Measurements from ENCODE around the gene PA2G4.
A peak's percentile ranks its signal among the peaks of the same experiment; 100 is the strongest.

PA2G4 gene

GRCh38 chr12:56124133-56124532 lies 19.8 kb downstream of the PA2G4 start:
- DNase-seq (ENCODE audit: low read depth in 2 of 2, low spot score in 1 of 2): no peak

GRCh38 chr12:56126732-56127239 lies 22.4 kb downstream of the PA2G4 start:
- no peak for DNase-seq (ENCODE audit: low read depth in 2 of 2, low spot score in 1 of 2)

- DNase-seq (ENCODE audit: low read depth in 2 of 2, low spot score in 1 of 2): no peak
Observed at GRCh38 chr12:56127485-56127887, 23.1 kb downstream of the PA2G4 start.

- DNase-seq (ENCODE audit: low read depth in 2 of 2, low spot score in 1 of 2): peak; percentile 92 to 95
Observed at GRCh38 chr12:56127888-56128669, 23.7 kb downstream of the PA2G4 start, which contains the start of gene ESYT1. Gene ESYT1 (plus strand): TSS chr12:56128267. CDS start chr12:56128320, 53 bp downstream.

- no peak for DNase-seq (ENCODE audit: low read depth in 2 of 2, low spot score in 1 of 2)
Observed at GRCh38 chr12:56128670-56129205, 24.4 kb downstream of the PA2G4 start.

- peak in 1 of 2 donors; percentile 73 for DNase-seq (ENCODE audit: low read depth in 2 of 2, low spot score in 1 of 2)
Observed at GRCh38 chr12:56129206-56129941, 25.0 kb downstream of the PA2G4 start.

- no peak for DNase-seq (ENCODE audit: low read depth in 2 of 2, low spot score in 1 of 2)
Observed at GRCh38 chr12:56129942-56130495, 25.7 kb downstream of the PA2G4 start.

GRCh38 chr12:56130876-56131275 lies 26.5 kb downstream of the PA2G4 start:
- DNase-seq (ENCODE audit: low read depth in 2 of 2, low spot score in 1 of 2): no peak

- no peak for DNase-seq (ENCODE audit: low read depth in 2 of 2, low spot score in 1 of 2)
Observed at GRCh38 chr12:56134897-56135296, 30.5 kb downstream of the PA2G4 start.

GRCh38 chr12:56137853-56138571 lies 33.7 kb downstream of the PA2G4 start:
- no peak for DNase-seq (ENCODE audit: low read depth in 2 of 2, low spot score in 1 of 2)

GRCh38 chr12:56141946-56142784 lies 37.8 kb downstream of the PA2G4 start:
- DNase-seq (ENCODE audit: low read depth in 2 of 2, low spot score in 1 of 2): no peak

- DNase-seq (ENCODE audit: low read depth in 2 of 2, low spot score in 1 of 2): no peak
Observed at GRCh38 chr12:56143217-56143616, 38.9 kb downstream of the PA2G4 start.

GRCh38 chr12:56143870-56144269 lies 39.5 kb downstream of the PA2G4 start:
- no peak for DNase-seq (ENCODE audit: low read depth in 2 of 2, low spot score in 1 of 2)

- DNase-seq (ENCODE audit: low read depth in 2 of 2, low spot score in 1 of 2): no peak
Observed at GRCh38 chr12:56145217-56145616, 40.9 kb downstream of the PA2G4 start.

GRCh38 chr12:56146492-56147460 lies 42.4 kb downstream of the PA2G4 start:
- no peak for DNase-seq (ENCODE audit: low read depth in 2 of 2, low spot score in 1 of 2)

GRCh38 chr12:56150563-56150962 lies 46.2 kb downstream of the PA2G4 start:
- no peak for DNase-seq (ENCODE audit: low read depth in 2 of 2, low spot score in 1 of 2)

GRCh38 chr12:56151672-56152131 lies 47.3 kb downstream of the PA2G4 start:
- DNase-seq (ENCODE audit: low read depth in 2 of 2, low spot score in 1 of 2): peak; percentile 24 to 28

GRCh38 chr12:56152132-56152755 lies 47.9 kb downstream of the PA2G4 start, which contains the start of gene MYL6B:
Gene MYL6B (plus strand): TSS chr12:56152587. CDS start chr12:56153919, 1,332 bp downstream.
- peak; percentile 83 to 88 for DNase-seq (ENCODE audit: low read depth in 2 of 2, low spot score in 1 of 2)

All from stimulated activated CD8-positive, alpha-beta memory T cell treated with anti-CD3 and anti-CD28 coated beads, Interleukin-4, amount 100 ng/mL, for 4 hours (primary cell).